Measurements from ENCODE around the gene RPL22.

The RPL22 gene

DNA sequence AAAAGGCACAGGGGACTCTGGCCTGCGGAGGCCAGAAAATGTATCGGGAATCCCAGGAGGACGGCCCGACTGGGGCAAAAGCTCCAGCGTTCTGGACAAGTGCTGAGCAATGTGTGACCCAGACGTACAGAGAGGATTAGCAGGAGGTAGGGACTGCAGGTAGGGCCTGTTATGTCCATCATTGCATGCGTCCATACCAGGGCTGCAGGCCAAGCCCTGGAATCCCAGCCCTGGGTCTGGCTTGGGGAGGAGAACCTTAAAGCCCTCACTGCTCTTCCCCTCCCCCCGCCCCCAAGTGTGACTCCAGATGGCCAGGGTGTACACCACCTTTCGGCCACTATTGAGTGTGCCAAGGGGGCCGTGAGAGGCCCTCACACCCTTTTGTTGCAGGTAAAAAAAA is 8.5 kb upstream of the RPL22 start:
- Histone ChIP-seq H3K4me1 (ENCODE audit: control insufficient read depth, insufficient read depth, low read length) (peaks cover 23% of the 10 kb centered on the region), H3K27me3 (ENCODE audit: control insufficient read depth, insufficient read depth, low read length) (peaks cover 28% of the 10 kb centered on the region), H3K36me3 (ENCODE audit: control insufficient read depth, insufficient read depth, low read length) (no peaks in the 10 kb centered on the region), H3K9me3 (ENCODE audit: control insufficient read depth, low read length) (no peaks in the 10 kb centered on the region), H3K9ac (ENCODE audit: low read length) (no peak overlapping the region), H3K4me3 (ENCODE audit: low read length) (no peak overlapping the region)

DNA sequence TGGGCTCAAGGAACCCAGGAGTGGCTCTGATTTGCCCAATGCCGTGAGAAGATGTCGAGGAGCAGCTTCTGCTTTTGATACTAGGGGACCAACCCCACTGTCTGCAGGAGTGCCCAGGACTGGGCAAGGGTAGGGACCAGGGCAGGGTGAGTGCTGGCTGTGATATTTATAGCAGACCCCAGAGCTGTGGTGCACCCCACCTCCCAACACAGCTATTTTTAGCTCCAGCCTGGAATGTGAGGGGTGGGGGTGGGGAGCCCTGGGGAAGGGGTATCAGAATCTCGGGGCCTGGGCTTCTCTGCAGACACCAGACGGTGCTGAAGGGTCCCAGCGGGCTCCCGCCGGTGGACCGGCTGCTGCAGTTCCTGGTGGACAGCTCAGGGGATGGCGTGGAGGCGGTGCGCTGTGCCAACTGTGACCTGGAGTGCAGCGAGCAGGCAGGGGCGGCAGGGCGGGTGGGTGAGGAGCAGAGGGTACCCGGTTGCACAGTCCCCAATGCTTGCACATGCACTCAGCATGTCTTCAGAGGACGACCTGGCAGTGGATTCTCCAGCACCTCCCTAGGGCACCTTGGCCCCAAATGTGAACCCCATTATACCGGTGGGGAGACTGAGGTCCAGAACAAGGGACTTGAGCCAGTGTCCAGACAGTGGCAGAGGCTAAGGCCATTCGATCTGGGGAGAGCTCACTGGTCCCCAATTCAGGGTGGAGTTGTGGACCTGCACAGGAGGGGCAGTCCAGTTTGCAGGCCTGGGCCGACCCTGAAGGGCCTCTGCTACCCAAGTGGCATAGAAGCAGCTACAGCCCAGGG is 7.9 kb upstream of the RPL22 start:
- H3K9me3 ChIP-seq (ENCODE audit: control insufficient read depth, low read length), result no peaks in the 10 kb centered on the region
- H3K36me3 ChIP-seq (ENCODE audit: control insufficient read depth, insufficient read depth, low read length), result no peaks in the 10 kb centered on the region
- peaks cover 23% of the 10 kb centered on the region for H3K4me1 ChIP-seq (ENCODE audit: control insufficient read depth, insufficient read depth, low read length)
- H3K4me3 ChIP-seq (ENCODE audit: low read length), result no peak overlapping the region
- peaks cover 28% of the 10 kb centered on the region for H3K27me3 ChIP-seq (ENCODE audit: control insufficient read depth, insufficient read depth, low read length)
- no peak overlapping the region for H3K9ac ChIP-seq (ENCODE audit: low read length)

DNA sequence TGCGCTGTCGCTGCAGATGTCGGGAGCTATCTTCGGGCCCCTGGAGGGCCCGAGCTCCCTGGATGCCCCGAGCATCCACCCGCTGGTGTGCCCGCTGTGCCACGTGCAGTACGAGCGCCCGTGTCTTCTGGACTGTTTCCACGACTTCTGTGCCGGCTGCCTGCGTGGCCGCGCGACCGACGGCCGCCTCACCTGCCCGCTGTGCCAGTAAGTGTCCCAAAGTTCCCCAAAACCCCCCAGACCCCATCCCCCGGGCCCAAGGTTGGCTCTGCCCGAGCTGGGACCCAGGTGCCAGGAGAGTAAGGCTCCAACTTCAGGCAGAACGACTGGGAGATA is 7.1 kb upstream of the RPL22 start:
- H3K27me3 ChIP-seq (ENCODE audit: control insufficient read depth, insufficient read depth, low read length), result peaks cover 28% of the 10 kb centered on the region
- peaks cover 23% of the 10 kb centered on the region for H3K4me1 ChIP-seq (ENCODE audit: control insufficient read depth, insufficient read depth, low read length)
- H3K36me3 ChIP-seq (ENCODE audit: control insufficient read depth, insufficient read depth, low read length), result no peaks in the 10 kb centered on the region
- no peaks in the 10 kb centered on the region for H3K9me3 ChIP-seq (ENCODE audit: control insufficient read depth, low read length)
- peak overlapping the region; percentile 50 for H3K9ac ChIP-seq (ENCODE audit: low read length)
- H3K4me3 ChIP-seq (ENCODE audit: low read length), result peak overlapping the region; percentile 14

DNA sequence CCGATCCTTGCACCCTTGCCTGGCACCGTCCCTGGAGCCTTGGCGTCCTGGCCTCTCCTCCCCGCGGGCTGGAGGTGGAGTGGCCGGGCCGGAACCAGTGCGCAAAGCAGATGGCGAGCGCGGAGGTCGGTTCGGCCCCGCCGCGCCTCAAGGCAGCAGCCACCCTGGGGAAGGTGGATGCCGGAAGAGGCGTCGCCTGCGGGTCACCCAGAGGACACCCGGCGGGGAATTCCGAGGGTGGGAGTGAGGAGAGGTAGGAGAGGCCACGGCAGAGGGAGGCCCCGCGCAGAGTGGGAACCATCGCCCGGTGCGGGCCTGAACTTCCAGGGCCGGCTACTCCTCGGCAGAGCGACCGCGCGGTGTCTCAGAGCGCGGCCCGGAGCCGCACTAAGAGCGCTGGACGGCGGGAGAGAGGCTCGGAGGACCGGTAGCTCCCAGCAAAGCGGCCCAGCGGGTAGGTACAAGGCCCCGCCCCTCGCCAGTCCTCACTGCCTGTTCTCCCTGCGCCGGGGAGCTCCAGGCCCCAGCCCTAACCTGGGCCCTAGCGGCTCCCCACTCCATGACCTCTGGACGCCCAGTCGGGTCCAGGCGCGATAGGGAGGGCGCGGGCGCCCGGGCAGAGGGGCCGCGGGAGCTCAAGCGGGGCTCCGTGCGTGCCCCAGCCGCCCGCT is 6.6 kb upstream of the RPL22 start, which contains the start of gene RNF207:
TSS of gene RNF207 (plus strand) at position 271 of the 671 bp plus-strand sequence. CDS start 417 bp downstream, outside the sequence.
- no peaks in the 10 kb centered on the region for H3K36me3 ChIP-seq (ENCODE audit: control insufficient read depth, insufficient read depth, low read length)
- peaks cover 28% of the 10 kb centered on the region for H3K27me3 ChIP-seq (ENCODE audit: control insufficient read depth, insufficient read depth, low read length)
- peak within 1 kb of the TSS; percentile 53 for H3K9ac ChIP-seq (ENCODE audit: low read length)
- H3K9me3 ChIP-seq (ENCODE audit: control insufficient read depth, low read length), result no peaks in the 10 kb centered on the region
- H3K4me3 ChIP-seq (ENCODE audit: low read length), result peak within 1 kb of the TSS; percentile 36
- peaks cover 23% of the 10 kb centered on the region for H3K4me1 ChIP-seq (ENCODE audit: control insufficient read depth, insufficient read depth, low read length)

DNA sequence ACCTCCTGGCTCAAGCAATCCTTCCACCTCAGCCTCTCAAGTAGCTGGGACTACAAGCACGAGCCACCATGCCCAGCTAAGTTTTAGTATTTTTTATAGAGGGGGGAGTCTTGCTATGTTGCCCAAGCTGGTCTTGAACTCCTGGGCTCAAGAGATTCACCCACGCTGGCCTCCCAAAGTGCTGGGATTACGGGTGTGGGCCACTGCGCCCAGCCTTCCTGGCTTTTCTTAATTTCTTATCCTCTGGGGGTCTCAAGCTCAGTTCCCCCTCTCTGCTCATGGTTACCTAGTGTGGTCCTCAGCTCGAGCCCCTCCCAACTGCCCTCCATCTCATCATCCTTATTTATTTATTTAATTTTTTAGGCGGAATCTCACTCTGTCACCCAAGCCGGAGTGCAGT is 2.9 kb upstream of the RPL22 start:
- Histone ChIP-seq H3K27me3 (ENCODE audit: control insufficient read depth, insufficient read depth, low read length) (peaks cover 25% of the 10 kb centered on the region), H3K9me3 (ENCODE audit: control insufficient read depth, low read length) (no peaks in the 10 kb centered on the region), H3K4me1 (ENCODE audit: control insufficient read depth, insufficient read depth, low read length) (peaks cover 31% of the 10 kb centered on the region), H3K9ac (ENCODE audit: low read length) (no peak overlapping the region), H3K4me3 (ENCODE audit: low read length) (no peak overlapping the region), H3K36me3 (ENCODE audit: control insufficient read depth, insufficient read depth, low read length) (no peaks in the 10 kb centered on the region)

DNA sequence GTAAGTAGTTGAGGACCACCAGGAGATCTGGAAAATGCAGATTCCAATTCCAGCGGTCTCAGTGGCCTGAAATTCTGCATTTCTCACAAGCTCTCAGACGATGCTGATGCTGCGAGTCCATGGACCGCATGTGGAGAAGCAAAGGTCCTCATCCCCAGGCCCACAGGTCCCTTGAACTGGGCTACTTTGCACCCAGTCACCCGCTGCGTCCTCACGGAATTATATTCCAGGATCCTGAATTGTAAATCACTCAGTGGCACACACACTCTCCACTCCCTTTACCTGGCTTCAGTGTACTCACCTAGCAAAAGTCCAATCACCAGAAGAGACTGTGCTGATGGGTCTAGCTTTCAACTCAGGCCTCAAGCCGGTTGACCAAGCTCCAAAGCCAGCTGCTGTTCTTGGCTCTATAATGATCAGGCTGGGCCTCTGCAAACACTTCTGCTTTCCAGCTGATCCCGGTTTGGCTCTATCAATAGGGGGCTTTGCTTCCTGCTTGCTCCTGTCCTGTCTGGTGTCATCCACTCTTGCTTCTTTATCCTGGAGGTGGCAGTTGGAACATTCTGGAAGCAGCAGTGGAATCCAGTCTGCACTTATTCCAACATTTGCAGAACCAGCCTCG is 904 bp upstream of the RPL22 start:
- peak overlapping the region; percentile 84 for H3K9ac ChIP-seq (ENCODE audit: low read length)
- H3K4me1 ChIP-seq (ENCODE audit: control insufficient read depth, insufficient read depth, low read length), result peaks cover 21% of the 10 kb centered on the region
- H3K27me3 ChIP-seq (ENCODE audit: control insufficient read depth, insufficient read depth, low read length), result peaks cover 6% of the 10 kb centered on the region
- H3K9me3 ChIP-seq (ENCODE audit: control insufficient read depth, low read length), result no peaks in the 10 kb centered on the region
- H3K36me3 ChIP-seq (ENCODE audit: control insufficient read depth, insufficient read depth, low read length), result no peaks in the 10 kb centered on the region
- peak overlapping the region; percentile 49 for H3K4me3 ChIP-seq (ENCODE audit: low read length)

DNA sequence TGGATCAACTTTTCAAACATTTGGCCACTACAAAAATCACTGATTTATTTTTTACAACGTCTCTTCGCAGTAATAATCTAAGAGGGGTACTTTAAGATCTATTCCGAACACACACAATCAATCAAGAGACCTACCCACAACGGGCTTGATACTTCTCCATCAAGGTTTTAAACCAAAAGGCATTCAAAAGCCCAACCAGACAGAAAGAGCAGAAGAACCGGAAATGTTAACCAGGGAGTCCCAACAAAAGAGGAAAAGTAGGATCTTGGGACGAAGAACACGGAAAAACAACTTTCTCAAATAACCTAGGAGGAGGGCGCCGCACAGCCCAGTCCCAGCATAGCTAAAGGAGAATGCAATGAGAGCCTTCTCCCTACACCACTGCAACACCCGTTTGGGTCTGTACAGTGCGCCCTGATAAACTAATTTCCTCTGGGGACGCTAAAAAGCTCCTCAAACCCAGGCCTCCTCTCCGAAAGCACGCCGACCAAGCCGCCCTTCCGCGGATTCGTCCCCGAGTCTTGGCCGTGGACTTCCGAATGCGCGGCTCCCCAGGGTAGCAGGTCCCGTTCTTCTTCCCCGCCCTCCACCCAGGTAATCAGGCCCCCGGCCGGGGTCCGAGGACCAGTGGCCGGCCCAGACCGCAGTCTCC is 623 bp downstream of the RPL22 start:
- H3K9ac ChIP-seq (ENCODE audit: low read length), result peak overlapping the region; percentile 84
- H3K4me1 ChIP-seq (ENCODE audit: control insufficient read depth, insufficient read depth, low read length), result peaks cover 15% of the 10 kb centered on the region
- H3K4me3 ChIP-seq (ENCODE audit: low read length), result peak overlapping the region; percentile 69
- H3K9me3 ChIP-seq (ENCODE audit: control insufficient read depth, low read length), result no peaks in the 10 kb centered on the region
- no peaks in the 10 kb centered on the region for H3K27me3 ChIP-seq (ENCODE audit: control insufficient read depth, insufficient read depth, low read length)
- H3K36me3 ChIP-seq (ENCODE audit: control insufficient read depth, insufficient read depth, low read length), result no peaks in the 10 kb centered on the region

DNA sequence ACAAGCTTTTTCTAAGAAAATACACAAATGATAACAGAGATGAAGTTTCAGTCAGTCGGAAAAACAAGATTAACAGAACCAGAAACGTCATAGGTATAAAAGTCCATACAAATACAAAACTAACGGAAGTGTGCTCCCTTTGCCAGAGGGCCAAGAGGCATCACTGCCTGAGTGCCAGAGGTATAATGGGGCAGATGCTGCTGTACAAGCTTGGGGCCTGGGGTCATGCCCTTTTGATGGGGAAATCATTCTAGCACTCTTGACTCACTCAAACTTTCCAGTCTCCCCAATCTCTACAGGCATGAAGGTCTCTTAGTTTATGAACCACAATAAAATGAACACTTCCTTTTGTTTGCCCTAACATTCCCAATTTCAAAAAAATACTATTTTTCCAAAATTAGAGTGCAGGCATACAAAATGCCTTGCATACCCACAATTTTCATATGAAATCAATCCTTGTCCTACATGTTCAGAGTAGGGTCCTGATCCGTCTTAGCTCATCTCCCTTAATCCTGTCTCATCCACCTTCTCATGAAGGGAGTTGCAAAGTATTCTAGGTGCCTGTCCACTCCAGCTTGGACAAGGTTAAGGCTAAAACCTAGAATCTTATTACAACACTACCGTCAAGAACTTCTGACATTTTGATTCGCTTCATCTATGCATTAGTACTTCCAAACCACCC is 1.5 kb downstream of the RPL22 start:
- no peaks in the 10 kb centered on the region for H3K36me3 ChIP-seq (ENCODE audit: control insufficient read depth, insufficient read depth, low read length)
- peak overlapping the region; percentile 69 for H3K4me3 ChIP-seq (ENCODE audit: low read length)
- H3K9me3 ChIP-seq (ENCODE audit: control insufficient read depth, low read length), result no peaks in the 10 kb centered on the region
- H3K4me1 ChIP-seq (ENCODE audit: control insufficient read depth, insufficient read depth, low read length), result peaks cover 15% of the 10 kb centered on the region
- peak overlapping the region; percentile 84 for H3K9ac ChIP-seq (ENCODE audit: low read length)
- no peaks in the 10 kb centered on the region for H3K27me3 ChIP-seq (ENCODE audit: control insufficient read depth, insufficient read depth, low read length)

DNA sequence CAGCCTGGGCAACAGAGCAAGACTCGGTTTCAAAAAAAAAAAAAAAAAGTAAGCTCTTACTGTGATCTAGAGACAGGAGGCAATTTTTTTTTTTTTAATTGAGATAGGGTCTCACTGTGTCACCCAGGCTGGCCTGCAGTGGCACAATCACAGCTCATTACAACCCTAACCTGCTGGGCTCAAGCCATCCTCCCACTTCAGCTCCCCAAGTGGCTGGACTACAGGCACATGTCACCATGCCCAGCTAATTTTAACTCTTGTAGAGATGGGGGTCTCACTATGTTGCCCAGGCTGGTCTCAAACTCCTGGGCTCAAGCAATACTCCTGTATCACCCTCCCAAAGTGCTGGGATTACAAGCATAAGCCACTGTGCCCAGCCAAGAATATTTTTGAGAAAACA is 7.4 kb downstream of the RPL22 start:
- no peaks in the 10 kb centered on the region for H3K36me3 ChIP-seq (ENCODE audit: control insufficient read depth, insufficient read depth, low read length)
- H3K9me3 ChIP-seq (ENCODE audit: control insufficient read depth, low read length), result no peaks in the 10 kb centered on the region

DNA sequence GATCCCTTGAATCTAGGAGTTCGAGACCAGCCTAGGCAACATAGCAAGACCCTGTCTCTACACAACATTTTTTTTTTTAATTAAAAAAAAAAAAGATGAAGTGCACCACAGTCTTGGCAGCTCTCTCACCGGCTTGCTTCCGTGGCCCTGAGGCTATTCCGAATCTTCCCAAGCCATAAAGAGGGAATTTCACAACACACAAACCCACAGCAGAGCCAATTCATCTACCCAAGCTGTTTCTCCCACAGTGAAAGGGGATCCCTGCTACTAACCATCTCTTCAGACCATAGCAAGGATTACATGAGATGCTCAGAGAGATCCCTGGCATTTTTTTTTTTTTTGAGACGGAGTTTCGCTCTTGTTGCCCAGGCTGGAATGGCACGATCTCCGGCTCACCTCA is 10.9 kb downstream of the RPL22 start:
- H3K4me1 ChIP-seq (ENCODE audit: control insufficient read depth, insufficient read depth, low read length), result no peaks in the 10 kb centered on the region
- no peak overlapping the region for H3K9ac ChIP-seq (ENCODE audit: low read length)
- H3K9me3 ChIP-seq (ENCODE audit: control insufficient read depth, low read length), result no peaks in the 10 kb centered on the region
- H3K27me3 ChIP-seq (ENCODE audit: control insufficient read depth, insufficient read depth, low read length), result no peaks in the 10 kb centered on the region
- no peak overlapping the region for H3K4me3 ChIP-seq (ENCODE audit: low read length)
- H3K36me3 ChIP-seq (ENCODE audit: control insufficient read depth, insufficient read depth, low read length), result no peaks in the 10 kb centered on the region

More for the DNA sequence above, 7.4 kb downstream of the RPL22 start:
- Histone ChIP-seq H3K9ac (ENCODE audit: low read length) (no peak overlapping the region), H3K27me3 (ENCODE audit: control insufficient read depth, insufficient read depth, low read length) (no peaks in the 10 kb centered on the region), H3K4me3 (ENCODE audit: low read length) (no peak overlapping the region), H3K4me1 (ENCODE audit: control insufficient read depth, insufficient read depth, low read length) (no peaks in the 10 kb centered on the region)

DNA sequence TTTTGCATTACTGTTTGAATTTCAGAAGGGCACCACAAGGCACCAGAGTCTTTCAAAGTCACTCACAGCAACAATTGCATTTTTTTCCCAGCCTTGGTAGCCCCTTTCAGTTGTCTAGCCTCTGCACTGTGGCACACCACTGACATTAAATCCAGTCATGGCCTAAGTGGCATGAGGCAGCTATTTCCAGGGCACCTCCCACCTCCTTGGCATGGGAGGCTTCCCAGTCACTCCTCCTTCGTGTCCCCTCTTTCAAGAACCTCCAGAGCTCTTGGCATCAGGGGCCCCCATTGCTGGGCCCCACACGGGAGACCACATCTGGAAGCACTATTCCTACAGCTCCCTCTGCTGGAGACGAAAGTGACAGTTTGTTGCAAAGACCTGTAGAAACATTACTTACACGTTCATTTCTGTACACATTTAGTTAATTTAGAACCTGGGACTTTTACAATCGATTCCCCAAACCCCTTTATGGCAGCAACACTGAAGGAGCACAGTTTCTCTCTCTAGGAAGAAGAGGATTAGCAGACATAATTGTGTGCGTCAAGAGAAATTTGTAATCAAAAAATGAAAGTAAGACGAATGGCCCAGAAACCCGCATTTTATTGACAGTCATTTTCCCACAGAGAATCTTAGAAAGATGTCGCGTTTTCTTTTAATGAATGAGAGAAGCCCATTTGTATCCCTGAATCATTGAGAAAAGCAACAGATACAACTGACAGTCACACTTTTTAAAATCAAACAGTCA is 13.6 kb downstream of the RPL22 start:
- H3K27me3 ChIP-seq (ENCODE audit: control insufficient read depth, insufficient read depth, low read length), result peaks cover 11% of the 10 kb centered on the region
- H3K36me3 ChIP-seq (ENCODE audit: control insufficient read depth, insufficient read depth, low read length), result no peaks in the 10 kb centered on the region
- H3K4me1 ChIP-seq (ENCODE audit: control insufficient read depth, insufficient read depth, low read length), result no peaks in the 10 kb centered on the region
- no peaks in the 10 kb centered on the region for H3K9me3 ChIP-seq (ENCODE audit: control insufficient read depth, low read length)
- H3K4me3 ChIP-seq (ENCODE audit: low read length), result no peak overlapping the region
- no peak overlapping the region for H3K9ac ChIP-seq (ENCODE audit: low read length)
